T1000 (cell line): ENCODE results near the gene WWOX.

ENCODE experiments used
- DNase-seq: peaks from one replicate; lab custom pipeline; 2025; ENCODE audit warnings: mixed read lengths; lab: John Stamatoyannopoulos, UW

The WWOX gene

DNA sequence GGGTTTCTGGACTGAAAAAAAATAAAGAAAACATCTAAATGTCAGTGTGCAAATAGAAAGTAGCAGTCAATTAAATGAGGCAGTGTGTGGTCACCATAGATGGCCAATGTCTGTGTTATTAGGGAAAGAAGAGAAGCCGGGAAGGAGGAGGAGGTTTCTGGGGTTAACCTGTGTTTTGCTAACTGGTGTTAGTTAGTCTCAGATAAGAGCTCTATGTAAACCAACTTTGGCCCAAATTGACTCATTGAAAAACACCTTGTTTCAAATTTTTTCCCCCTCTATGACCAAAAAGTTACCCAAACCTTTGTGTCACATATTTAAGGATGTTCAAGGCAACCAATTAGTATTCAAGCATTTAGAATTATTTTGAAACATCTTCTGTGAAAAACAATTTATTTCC is 970.2 kb downstream of the WWOX start:
- no peak for DNase-seq

DNA sequence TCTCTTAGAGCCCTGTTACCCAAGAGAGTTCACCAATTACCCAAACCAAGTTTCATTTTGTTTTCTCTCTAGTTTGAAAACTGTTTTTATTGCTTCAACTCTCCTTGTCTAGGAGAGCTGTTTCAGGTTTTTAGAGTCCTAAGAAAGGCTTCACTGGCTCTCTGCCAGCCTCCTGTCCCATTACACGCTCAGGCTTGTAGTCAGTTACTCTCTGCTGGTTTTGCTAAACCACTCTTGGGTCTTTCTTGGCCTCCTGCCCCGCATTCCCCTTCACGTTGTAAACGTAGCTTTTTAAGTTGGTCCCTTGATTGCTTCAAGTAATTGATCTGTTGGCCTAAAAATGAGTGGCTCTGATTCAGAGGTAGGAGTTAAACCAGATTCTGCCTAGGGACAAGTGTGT is 972.0 kb downstream of the WWOX start:
- no peak for DNase-seq

DNA sequence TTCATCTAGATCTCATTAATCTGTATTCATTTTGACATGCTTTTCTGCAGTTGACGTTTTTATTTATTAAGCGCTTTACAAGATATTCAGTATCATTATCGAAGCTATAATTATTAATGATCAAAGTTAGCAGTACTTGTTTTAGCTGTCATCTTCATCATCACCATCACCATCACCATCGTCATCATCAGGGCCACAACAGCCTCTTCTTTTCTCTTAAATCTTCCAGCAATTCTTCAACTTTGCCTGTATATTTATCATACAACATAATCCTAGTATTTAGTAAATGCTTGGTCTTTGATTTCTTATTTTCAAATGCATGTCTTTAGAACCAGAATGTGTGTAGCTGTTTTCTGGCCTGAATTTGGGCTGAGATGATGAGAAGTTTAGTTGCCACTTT is 973.1 kb downstream of the WWOX start:
- DNase-seq = no peak

DNA sequence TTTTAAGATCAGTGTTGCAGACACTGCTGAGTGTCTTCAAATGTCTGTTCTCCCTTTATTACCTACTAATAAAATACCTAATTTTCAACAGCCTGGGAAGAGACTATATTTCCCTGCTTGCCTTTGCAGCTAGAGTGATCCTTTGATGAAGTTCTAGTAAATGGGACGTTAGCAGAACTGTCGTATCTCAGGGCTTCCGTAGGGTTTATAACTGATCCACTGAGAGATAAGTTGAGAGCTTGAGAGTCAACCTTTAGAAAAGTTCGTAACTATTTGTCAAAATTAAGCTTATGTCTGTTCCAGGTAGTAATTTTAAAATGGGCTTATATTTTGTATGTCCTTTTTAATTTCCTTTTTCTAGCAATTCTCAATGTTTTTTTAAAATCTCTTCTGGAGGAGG is 974.1 kb downstream of the WWOX start:
- DNase-seq = no peak

DNA sequence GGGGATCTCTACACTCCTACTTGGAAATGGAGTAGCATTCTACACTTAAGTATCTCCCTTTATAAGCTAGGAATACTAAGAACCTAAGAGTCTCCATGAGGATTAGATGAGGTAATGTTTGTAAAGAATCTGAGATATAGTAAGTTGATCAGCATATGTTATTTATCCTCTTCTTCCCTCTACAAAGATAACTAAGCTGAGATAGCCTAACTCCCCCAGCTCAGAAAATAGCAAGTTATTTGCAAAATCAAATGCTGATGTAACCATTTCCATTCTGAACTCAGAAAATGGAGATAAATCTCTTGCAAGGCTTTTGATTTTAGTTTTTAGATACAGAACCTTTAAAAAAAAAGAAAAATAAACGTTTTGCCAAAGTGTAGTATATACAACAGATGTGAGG is 975.1 kb downstream of the WWOX start:
- DNase-seq = no peak

DNA sequence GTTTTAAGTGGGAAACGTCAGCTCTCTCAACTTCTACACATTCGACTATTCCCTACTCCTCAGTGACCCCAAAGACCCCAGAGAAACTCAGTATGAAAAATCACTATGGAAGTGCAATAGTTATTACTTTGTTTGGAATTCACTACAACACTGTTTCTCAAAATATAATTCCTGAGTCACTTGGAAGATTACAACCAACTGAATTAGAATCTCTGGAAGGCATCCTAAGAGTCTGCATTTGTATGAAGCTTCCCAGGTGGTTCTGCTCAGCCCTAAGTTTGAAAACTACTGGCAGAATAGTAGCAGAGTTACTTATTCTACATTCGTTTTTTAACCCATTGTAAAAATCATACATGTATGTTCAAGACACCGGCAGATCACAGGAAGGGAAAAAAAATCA is 975.5 kb downstream of the WWOX start:
- no peak for DNase-seq

DNA sequence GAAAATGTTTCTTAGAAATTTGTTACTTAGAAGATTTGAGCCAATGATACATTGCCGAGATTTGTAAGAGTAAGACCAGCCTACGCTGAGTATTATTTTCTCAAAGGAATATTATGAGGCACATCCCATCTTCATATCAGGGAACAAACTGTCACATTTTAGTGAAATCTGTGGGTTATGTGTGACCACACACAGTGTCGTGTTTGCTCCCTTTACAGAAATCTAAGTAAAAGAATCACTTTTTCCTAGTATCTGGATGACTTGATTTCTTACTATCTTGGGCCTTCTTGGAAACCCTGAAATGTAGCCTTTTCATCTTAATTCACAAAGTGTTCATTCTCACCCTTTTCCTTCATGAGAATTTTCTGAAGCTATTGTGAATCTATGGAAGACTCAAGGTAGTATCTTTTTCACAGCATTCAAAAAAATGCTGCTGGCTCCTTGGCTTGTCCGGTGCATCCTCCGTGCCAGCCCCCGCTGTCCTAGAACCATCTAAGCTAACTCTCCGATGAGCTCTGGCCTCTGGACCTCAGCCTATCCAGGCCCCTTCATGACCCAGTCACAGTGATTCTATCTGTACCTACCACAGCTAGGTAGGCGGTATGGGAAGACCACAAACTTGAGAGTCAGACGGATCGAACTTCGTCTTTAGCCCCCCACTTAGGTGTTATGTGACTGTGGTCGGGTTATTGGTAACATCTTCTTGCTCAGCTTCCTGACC is 976.8 kb downstream of the WWOX start:
- DNase-seq = no peak

DNA sequence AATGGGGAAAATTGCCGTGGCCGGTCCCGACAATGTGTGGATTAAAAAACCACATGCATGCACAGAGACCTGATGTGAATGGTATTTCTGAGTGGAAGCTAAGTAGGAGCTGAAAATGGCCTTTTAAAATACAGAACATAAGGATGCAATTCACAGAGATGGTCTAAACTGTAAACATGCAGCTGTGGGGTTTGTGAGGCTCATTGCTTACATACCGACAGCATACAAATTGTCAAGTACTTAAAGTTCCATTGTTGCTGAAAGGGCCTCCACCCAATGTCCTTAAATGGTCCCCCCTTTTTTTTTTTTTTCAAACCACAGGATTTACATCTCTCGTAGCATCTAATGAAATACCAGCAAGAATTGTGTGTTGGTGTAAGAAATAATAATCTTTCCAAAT is 977.9 kb downstream of the WWOX start:
- no peak for DNase-seq

DNA sequence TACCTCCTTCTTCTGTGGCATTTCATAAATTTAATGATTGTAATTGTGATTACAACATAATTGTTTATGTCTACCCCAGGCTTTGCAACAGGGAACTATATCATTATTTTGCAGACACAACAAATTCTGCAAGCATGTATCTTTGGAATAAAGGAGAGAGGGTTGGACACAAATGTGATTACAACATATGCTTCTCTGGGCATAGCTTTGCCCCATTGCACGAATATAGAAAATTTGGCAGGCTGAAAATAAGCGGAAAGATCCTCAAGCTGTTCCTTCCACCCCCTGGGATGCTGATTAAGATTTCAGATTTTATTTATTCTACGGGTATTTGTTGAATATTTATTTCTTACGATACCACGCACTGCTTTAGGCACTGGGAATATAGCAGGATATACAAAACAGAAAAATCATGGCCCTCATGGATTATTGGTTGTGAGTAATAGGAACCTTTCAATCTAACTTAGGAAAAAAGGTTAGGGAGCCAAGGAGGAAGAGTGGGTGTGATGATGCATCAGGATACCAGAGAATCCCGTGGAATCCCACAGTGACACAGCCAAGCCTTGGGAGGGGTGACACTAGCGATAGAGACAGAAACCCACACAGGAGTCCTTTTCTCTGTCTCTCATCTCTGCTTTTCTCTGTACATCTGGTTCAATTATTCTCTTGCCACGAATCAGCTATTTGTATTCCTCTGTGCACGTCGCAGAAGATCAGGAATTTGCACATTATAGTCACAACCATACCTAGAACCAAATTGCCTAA is 980.4 kb downstream of the WWOX start:
- no peak for DNase-seq

DNA sequence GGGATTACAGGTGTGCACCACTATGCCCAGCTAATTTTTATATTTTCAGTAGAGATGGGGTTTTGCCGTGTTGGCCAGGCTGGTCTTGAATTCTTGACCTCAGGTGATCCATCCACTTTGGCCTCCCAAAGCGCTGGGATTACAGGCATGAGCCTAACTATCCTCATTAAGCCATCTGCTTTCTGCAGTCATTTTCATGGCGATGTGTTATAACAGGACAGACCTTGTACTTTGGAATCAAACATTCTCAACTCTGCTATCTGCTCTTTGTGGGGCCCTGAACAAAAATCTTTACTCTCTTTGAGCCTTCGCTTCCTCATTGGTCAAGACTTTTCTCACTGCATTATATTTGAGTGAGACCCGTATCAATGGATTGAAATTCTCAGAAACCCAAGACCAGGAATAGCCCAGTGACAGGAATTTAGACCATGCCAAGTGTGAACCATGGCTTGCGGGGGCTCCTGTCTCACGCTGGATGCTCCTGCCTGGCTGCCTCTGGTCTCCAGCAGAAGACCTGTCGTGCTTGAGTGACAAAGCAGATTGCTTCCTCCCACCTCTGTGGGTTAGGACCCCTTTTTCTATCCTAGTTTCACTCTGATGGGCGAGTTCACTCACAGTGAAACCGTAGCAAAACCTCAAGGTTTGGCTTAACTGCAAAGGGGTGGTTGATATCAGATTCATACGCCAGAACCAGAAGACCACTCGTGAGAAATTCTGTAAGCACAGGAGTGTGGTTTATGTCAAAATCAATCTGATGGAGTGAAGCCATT is 982.0 kb downstream of the WWOX start:
- no peak for DNase-seq

DNA sequence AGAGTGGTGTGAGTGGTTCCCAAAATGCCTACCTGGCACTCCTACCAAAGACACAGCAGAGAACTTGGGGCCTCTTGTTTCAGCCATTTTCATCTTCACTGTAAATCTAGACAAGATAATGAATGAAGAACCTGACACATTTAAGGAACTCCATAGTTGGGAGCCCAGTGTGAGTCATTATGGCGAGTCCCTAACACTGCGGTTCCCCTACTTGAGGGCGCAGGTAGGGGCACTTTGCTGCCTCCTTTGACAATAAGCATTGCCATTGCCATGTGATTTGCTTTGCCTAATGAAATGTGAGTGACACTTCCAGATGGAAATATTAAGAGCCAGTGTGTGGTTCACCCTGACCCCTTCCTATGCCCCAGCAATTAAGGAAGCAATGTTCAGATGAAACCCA is 983.5 kb downstream of the WWOX start:
- no peak for DNase-seq

DNA sequence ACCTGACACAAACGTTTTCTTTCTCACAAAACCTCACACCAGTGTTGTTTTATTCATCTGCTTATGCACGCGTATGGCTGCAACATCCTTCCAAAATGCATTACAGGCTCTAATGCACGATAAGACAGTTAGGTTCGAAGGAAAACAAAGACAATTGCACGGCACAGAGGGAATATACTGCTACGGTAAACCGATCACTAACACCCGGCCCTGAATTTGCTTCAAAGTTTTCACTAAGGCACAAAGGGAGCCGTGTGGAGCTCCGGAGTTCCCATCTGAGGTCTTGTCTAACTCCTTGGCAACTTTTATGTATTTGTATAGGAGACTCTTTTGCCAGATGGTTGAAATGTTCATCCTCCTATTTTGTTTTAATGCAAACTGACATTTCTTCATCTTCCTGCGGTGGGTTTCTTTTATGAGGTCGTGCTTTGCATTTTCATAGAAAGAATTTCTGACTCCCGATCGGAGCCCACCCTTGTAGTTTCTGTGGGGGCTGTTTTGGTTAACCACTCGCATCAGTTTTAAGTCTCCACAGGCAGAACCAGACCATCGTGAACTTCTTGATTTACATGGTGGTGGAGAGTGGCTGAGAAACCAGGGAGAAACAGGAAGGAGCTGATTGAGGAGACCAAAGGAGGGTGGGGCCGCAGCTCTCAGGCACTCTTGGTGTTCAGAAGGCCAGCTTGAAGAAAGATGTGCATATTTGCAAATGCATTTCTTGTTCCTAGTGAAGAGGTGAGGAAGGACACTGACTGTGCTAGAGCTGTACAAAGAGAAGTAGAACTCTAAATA is 984.2 kb downstream of the WWOX start:
- no peak for DNase-seq

DNA sequence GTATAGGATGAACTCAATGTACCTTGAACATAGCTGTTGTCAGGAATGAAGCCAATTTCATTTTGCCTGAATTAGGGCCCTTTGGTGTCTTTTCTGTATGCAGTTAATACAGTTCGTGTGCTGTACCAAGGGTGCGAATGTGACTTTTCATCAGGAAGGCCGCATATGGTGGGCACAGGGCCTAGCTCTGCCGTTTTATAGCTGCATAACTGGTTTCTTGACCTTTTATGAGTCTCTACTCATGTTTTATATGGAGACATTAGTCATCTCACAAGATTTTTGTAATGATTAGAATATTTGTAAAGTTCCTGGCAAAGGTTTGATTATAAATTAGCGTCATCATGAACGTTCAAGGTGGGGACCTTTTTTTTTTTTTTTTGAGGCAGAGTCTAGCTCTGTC is 989.5 kb downstream of the WWOX start:
- no peak for DNase-seq

DNA sequence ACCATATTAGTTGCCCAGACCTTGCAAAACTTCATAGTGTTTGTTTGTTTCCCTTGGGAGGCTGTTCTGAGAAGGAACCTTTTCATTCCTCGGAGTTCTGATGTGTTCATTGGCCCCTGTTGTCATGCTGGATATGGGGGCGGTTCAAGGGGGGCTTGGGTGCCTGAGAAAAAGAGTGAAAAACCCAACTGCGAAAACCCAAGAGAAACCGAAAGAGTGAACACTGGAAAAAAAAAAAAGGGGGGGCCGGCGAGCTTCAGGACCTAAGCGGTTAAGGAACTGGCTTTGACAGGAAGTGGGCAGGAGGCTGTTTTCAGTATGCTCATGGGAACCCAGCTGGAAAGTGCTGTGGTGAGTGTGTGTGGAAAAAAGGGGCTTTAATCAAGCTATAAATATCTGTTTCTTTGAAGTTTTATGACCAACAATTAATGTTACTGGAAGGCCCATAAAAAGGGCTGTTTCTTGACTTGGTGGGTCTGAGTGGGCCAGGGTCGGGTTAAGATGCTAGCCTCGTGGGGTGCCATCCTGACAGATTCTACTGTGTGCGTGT is 990.4 kb downstream of the WWOX start:
- DNase-seq = no peak

DNA sequence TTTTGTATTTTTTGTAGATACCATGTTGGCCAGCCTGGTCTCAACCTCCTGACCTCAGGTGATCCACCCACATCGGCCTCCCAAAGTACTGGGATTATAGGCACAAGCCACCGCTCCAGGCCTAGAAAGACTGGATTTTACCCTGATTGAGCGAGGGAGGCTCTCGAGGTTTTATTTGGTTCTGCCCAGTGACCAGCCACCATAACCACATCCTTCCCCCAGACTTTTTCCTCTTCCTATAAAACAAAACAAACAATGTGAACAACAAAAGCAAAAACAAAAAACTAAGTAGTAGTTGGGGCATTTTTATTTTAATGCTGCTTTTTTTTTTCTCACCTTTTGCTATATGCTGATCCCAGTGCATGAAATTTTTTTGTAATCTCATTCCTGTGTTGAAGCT is 991.5 kb downstream of the WWOX start:
- no peak for DNase-seq

DNA sequence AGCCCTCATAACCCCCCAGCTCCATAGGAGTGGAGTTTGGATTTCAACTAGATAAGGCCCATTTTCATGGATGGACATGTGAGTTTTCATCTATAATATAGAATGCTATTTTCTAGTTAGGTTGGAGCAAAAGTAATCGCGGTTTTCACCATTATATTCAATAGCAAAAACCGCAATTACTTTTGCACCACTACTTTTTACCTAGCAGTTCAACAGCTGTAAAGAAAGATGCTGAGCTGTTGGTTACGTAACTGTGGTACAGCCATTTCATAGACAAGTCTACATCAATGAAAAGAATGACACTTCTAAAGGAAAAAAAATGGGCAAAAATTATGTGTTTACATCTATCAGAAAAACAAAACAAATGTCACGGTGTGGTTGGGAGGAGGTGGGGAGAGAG is 993.4 kb downstream of the WWOX start:
- DNase-seq = no peak

DNA sequence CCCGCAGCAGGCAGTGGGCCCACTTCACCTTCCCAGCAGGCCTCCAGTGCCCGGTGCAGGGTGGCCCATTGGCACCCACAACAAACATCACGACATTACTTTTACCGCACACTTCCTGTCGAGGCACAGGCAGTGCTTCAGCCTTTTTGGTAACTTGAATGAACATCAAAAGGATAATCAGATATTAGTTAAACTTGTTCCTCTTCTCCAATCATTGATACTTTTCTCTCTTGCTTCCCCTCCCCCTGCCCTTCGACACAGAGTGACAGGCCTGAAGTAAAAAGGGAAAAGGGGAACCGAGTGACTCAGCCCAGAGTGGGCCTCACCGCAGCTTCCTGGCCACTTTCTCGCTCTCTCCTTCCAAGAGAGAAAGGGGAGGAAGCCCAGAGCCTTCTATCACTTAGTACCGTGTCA is 994.1 kb downstream of the WWOX start:
- DNase-seq = no peak

DNA sequence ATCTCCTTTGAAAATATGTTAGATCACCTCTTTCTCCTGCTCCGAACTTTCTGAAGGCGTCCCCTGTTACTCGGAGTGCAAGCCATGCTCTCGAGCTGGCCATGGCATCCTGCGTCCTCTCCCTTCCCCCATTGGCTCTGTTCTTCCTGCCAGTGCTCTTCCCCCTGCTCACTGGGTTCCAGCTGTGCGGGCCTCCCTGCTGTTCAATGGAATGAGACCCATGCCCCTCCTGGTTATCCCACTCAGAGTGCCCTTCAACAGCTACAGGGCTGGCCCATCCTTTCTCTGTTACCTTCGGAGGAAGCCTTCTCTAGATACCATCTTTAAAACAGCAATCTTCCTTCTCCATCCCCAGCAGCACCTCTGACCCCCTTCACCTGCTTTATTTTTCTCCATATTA is 996.8 kb downstream of the WWOX start:
- no peak for DNase-seq

DNA sequence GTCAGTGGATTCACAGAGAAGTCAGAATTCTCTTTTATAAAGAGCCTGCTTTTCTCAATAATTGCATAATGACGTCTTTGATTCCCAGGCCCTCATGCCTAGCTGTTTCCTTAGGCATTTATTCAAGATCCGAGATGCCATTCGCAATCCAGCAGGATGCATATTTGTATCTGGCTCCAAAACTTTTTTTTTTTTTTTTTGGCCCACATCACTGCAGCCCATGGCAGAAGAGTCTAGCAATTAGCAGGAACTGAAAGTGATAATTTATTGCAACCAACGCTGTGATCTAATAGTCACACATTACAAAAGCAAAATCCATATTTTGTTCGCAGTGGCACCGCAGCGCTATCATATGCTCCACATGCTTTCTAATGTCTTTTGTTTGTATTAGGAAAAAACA is 997.7 kb downstream of the WWOX start:
- DNase-seq = no peak

DNA sequence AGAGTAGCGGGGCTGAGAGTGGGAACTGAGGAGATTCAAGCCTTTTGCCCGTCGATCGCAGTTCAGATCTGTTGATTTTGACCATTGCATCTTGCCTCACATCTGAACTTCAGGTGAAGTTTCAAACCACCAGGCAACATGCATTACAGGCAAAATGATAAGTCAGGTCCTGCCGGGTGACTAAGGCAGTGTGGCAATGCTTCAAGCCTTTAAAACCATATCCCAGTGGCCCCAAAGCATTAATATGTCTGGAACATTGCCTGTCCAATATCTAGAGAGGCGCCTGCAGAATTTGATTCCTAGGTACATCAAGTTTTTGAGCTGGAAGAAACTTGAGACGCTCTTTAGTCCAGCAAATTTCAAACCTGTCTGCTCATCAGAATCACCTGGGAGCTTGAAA is 998.3 kb downstream of the WWOX start:
- DNase-seq = no peak

DNA sequence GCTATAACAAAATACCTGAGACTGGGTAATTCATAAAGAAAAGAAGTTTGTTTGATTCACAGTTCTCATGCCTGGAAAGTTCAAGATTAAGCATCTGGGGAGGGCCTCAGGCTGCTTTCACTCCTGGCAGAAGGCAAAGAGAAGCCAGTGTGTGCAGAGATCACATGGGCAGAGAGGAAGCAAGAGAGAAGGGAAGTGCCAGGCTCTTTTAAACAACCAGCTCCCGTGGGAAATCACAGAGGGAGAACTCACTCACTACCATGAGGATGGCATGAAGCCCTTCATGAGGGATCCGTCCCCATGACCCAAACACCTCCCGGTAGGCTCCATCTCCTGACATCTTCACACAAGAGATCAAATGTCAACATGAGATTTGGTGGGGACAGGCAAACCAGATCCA is 999.5 kb downstream of the WWOX start:
- DNase-seq = no peak

DNA sequence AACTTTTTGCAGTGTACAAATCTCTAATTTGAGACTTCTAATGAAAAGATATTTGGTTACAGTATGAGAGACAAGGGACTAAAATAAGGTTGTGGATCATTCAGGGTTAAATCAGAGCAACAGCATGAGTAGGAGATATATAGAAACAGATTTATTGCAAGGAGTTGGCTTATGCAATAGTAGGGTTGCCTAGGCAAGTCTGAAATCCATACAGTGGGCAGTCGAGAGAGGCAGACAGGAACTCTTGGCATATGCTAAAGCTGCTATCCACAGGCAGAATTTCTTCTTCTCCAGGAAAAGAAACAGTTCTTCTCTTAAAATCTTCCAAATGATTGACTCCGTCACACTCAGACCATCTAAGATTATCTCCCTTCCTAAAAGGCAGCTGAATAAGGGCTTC is 1000.3 kb downstream of the WWOX start:
- DNase-seq = no peak
